Measurements from ENCODE around the gene S100P. TPM values are rescaled to one million over a fixed set of nuclear protein-coding genes. Genes with fewer than 3 reads are reported as not detected.
"Not testable (repeated sequence)": the region's sequence is repeated elsewhere in the genome, so short reads cannot be mapped to it uniquely, and the experiment has no call there.

Gene S100P
- total and polyA plus RNA-seq, 2 experiments from 2014 or later, result not detected

DNA sequence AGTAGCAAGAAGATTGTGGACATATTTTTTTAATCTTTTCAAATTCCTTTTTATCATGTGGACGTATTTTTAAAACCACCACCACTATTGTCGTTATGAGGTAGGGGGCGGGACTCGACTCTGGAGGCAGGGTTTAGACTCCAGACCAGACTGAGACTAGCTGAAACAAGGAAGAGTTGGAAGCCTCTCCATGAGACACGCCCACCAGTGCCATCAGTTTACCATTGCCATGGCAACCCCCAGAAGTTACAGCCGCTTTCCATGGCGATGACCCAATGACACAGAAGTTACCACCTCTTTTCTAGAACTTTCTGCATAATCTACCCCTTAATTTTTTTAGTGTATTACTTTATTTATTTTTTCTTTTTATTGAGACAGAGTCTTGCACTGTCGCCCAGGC lies 44.5 kb upstream of the S100P start:
- TF ChIP-seq, protein P1, sequence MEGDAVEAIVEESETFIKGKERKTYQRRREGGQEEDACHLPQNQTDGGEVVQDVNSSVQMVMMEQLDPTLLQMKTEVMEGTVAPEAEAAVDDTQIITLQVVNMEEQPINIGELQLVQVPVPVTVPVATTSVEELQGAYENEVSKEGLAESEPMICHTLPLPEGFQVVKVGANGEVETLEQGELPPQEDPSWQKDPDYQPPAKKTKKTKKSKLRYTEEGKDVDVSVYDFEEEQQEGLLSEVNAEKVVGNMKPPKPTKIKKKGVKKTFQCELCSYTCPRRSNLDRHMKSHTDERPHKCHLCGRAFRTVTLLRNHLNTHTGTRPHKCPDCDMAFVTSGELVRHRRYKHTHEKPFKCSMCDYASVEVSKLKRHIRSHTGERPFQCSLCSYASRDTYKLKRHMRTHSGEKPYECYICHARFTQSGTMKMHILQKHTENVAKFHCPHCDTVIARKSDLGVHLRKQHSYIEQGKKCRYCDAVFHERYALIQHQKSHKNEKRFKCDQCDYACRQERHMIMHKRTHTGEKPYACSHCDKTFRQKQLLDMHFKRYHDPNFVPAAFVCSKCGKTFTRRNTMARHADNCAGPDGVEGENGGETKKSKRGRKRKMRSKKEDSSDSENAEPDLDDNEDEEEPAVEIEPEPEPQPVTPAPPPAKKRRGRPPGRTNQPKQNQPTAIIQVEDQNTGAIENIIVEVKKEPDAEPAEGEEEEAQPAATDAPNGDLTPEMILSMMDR (IDR thresholded peaks at IDR 0.05; ENCODE audit: low read depth, low read length), result no peak
- Histone ChIP-seq H3K27ac (no peak overlapping the region), H3K36me3 (no peaks in the 10 kb centered on the region), H3K9me3 (ENCODE audit: low read depth) (no peaks in the 10 kb centered on the region), H3K27me3 (no peaks in the 10 kb centered on the region), H3K4me3 (no peak overlapping the region), H3K4me1 (ENCODE audit: low read depth) (no peaks in the 10 kb centered on the region)
- no peak for DNase-seq (ENCODE audit: low read depth in 1 of 2, low spot score in 1 of 2)

DNA sequence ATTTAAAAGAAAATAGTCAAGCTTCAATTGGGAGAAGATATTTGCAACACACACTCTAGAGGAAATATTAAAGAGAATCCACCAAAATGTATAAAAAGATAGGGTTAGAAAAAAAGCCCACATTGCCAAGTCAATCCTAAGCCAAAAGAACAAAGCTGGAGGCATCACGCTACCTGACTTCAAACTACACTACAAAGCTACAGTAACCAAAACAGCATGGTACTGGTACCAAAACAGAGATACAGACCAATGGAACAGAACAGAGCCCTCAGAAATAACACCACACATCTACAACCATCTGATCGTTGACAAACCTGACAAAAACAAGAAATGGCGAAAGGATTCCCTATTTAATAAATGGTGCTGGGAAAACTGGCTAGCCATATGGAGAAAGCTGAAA lies 39.5 kb upstream of the S100P start:
- not testable (repeated sequence) for H3K4me3 ChIP-seq; DNase-seq (ENCODE audit: low read depth in 1 of 2, low spot score in 1 of 2); H3K4me1 ChIP-seq (ENCODE audit: low read depth); H3K36me3 ChIP-seq; H3K27me3 ChIP-seq; H3K9me3 ChIP-seq (ENCODE audit: low read depth); H3K27ac ChIP-seq

DNA sequence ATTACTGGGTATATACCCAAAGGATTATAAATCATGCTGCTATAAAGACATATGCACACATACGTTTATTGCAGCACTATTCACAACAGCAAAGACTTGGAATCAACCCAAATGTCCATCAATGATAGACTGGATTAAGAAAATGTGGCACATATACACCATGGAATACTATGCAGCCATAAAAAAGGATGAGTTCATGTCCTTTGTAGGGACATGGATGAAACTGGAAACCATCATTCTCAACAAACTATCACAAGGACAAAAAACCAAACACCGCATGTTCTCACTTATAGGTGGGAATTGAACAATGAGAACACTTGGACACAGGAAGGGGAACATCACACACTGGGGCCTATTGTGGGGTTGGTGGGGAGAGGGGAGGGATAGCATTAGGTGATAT lies 38.4 kb upstream of the S100P start:
- DNase-seq (ENCODE audit: low read depth in 1 of 2, low spot score in 1 of 2); H3K4me3 ChIP-seq; H3K9me3 ChIP-seq (ENCODE audit: low read depth); H3K27ac ChIP-seq; H3K4me1 ChIP-seq (ENCODE audit: low read depth); H3K36me3 ChIP-seq: not testable (repeated sequence)
- H3K27me3 ChIP-seq, result peaks cover 10% of the 10 kb centered on the region

DNA sequence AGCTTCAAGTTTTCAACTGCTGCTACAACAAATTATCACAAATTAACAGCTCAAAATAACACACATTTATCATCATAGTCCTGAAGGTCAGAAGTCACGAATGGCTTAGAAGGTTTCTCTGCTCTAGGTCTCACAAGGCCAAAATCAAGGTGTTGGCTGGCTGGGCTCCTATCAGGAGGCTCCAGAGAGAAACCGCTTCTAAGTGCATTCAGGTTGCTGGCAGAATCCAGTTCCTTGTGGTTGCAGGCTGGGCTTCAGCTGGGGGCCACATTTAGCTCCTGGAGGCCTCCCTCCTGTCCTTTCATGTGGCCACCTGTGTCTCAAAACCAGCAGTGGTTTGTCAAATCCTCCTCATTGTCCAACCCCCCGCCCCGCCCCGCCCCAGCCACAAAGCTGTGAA lies 37.8 kb upstream of the S100P start:
- Histone ChIP-seq H3K4me3 (no peak overlapping the region), H3K27me3 (peaks cover 10% of the 10 kb centered on the region), H3K36me3 (no peaks in the 10 kb centered on the region), H3K4me1 (ENCODE audit: low read depth) (no peaks in the 10 kb centered on the region), H3K27ac (no peak overlapping the region), H3K9me3 (ENCODE audit: low read depth) (no peaks in the 10 kb centered on the region)
- TF ChIP-seq, protein P1 (IDR thresholded peaks at IDR 0.05; ENCODE audit: low read depth, low read length), result no peak
- DNase-seq (ENCODE audit: low read depth in 1 of 2, low spot score in 1 of 2), result no peak

DNA sequence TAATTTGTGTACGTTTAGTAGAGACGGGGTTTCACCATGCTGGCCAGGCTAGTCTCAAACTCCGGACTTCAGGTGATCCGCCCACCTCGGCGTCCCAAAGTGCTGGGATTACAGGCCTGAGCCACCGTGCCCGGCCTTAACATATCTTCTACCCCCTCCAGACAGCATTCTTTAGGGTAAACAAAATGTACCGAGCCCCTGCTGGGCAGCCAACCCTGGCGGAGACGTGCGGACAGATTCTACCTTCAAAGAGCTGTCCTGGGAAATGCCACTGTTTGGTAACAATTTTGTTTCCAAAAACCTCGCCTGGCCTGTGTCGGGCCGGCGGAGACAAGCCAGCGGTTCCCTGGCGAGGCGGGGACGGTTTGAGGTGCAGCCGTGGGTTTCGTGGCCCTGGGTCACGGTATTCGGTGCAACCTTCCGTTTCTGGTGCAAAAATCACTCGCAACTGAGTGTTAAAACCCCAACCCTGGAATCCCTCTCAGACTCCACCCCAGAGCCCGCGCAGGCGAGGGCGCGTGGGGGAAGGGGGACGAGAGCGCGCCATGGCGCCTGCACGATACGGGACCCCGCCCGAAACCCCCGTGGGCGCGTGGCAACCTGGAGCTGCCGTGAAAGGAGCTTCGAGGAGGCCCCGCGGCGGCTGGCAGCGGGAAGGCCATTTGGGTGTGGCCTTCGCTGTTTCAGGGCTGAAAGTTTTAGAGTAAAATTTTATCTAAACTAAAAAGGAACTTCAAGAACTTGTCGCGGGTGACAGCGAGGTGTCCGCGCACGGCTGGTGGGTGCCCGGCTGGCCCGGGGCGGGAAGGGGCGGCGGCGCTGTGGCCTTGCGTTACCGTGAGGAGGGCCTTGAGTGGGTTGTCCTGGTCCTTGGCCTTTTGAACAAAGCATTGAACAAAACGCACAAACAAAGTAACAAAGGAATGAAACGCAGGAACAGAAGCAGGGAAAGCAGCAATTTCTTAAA lies 36.2 kb upstream of the S100P start:
- TF ChIP-seq, protein P1 (IDR thresholded peaks at IDR 0.05; ENCODE audit: low read depth, low read length), result no peak
- Histone ChIP-seq H3K9me3 (ENCODE audit: low read depth) (no peaks in the 10 kb centered on the region), H3K4me3 (no peak overlapping the region), H3K4me1 (ENCODE audit: low read depth) (no peaks in the 10 kb centered on the region), H3K36me3 (no peaks in the 10 kb centered on the region), H3K27me3 (peaks cover 10% of the 10 kb centered on the region), H3K27ac (no peak overlapping the region)
- no peak for DNase-seq (ENCODE audit: low read depth in 1 of 2, low spot score in 1 of 2)

DNA sequence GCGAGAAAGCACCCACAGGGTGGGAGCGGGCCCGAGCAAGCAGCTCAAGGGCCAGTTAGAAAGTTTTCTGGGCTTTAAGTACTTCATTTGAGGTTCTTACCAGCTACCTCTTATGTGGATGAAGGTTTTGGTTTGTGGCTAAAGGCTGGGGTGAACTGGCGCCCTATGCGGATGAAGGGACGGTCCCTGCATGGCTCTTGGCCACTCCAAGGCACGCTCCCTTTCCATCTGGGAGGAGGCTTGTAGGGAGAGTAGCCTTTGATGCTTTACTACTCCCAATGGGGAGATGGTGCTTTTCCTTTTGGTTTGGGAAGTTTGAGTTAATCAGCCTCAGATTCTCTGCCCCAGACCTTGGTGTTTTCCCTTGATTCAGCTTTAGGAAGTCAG lies 35.5 kb upstream of the S100P start:
- H3K27ac ChIP-seq, result no peak overlapping the region
- TF ChIP-seq, protein P1 (IDR thresholded peaks at IDR 0.05; ENCODE audit: low read depth, low read length), result no peak
- H3K4me1 ChIP-seq (ENCODE audit: low read depth), result no peaks in the 10 kb centered on the region
- DNase-seq (ENCODE audit: low read depth in 1 of 2, low spot score in 1 of 2), result no peak
- no peaks in the 10 kb centered on the region for H3K36me3 ChIP-seq
- no peak overlapping the region for H3K4me3 ChIP-seq
- peaks cover 10% of the 10 kb centered on the region for H3K27me3 ChIP-seq
- no peaks in the 10 kb centered on the region for H3K9me3 ChIP-seq (ENCODE audit: low read depth)

Data from cardiac muscle cell (in vitro differentiated cells and primary cell).